NB4 (cell line): ENCODE measurements around the gene AKNA.

Experiments used
- MYC ChIP-seq: IDR thresholded peaks from 2 replicates; pipeline ENCODE4 v1.6.1; 2011; ENCODE audit warnings: low read depth, low read length
- POLR2A ChIP-seq: IDR thresholded peaks from 2 replicates; pipeline ENCODE4 v1.6.1; 2011; ENCODE audit warnings: mild to moderate bottlenecking; ENCODE audit not compliant: insufficient read length; ENCODE audit errors: extremely low read depth
- TF ChIP-seq, protein P1 (sequence below): IDR thresholded peaks from one replicate; pipeline ENCODE4 v1.5.1; 2012; ENCODE audit warnings: low read depth, low read length
- TF ChIP-seq, protein P2 (sequence below): IDR thresholded peaks from 2 replicates; pipeline ENCODE4 v1.6.1; 2011; ENCODE audit warnings: low read depth, low read length

- TF ChIP-seq POLR2A = no peak
- TF ChIP-seq, protein P1, sequence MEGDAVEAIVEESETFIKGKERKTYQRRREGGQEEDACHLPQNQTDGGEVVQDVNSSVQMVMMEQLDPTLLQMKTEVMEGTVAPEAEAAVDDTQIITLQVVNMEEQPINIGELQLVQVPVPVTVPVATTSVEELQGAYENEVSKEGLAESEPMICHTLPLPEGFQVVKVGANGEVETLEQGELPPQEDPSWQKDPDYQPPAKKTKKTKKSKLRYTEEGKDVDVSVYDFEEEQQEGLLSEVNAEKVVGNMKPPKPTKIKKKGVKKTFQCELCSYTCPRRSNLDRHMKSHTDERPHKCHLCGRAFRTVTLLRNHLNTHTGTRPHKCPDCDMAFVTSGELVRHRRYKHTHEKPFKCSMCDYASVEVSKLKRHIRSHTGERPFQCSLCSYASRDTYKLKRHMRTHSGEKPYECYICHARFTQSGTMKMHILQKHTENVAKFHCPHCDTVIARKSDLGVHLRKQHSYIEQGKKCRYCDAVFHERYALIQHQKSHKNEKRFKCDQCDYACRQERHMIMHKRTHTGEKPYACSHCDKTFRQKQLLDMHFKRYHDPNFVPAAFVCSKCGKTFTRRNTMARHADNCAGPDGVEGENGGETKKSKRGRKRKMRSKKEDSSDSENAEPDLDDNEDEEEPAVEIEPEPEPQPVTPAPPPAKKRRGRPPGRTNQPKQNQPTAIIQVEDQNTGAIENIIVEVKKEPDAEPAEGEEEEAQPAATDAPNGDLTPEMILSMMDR = no peak
- TF ChIP-seq, protein P2, sequence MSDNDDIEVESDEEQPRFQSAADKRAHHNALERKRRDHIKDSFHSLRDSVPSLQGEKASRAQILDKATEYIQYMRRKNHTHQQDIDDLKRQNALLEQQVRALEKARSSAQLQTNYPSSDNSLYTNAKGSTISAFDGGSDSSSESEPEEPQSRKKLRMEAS = no peak
- TF ChIP-seq MYC = no peak
These were observed 71.1 kb downstream of the AKNA start for GRCh38 chr9:114316605-114317230.
